Kidney (tissue), 14 donors: ENCODE data around the gene ABI3BP. TPM values are rescaled to one million over a fixed set of nuclear protein-coding genes. Genes with fewer than 3 reads are reported as not detected.

ENCODE experiments used
- DNase-seq, 5 donors: peaks; one replicate each; pipeline ENCODE4 v3.0.0-alpha.2; 2013 to 2020
- FAIRE-seq: peaks from 2 replicates; lab custom pipeline; 2012; peaks lifted over from hg19 to GRCh38; lab: Jason Lieb, UNC
- H3K27ac ChIP-seq, 2 donors: one replicate each; pipeline ENCODE4 v1.7.0; 2013; ENCODE audit warnings: low read depth in 2 of 2, low read length in 2 of 2, inconsistent platforms in 1 of 2
- H3K27me3 ChIP-seq: one replicate; pipeline ENCODE4 v1.7.1; 2013; ENCODE audit warnings: low read length, inconsistent platforms; ENCODE audit not compliant: control insufficient read depth, insufficient read depth
- H3K36me3 ChIP-seq, 3 donors: one replicate each; pipeline versions ENCODE4 v1.7.0 to v1.7.1; 2013; ENCODE audit warnings: low read length in 3 of 3, control low read depth in 1 of 3, inconsistent platforms in 1 of 3; ENCODE audit not compliant: insufficient read depth in 3 of 3, control insufficient read depth in 2 of 3
- H3K4me1 ChIP-seq, 3 donors: one replicate each; pipeline versions ENCODE4 v1.7.0 to v1.7.1; 2013; ENCODE audit warnings: low read length in 3 of 3, inconsistent platforms in 1 of 3, low read depth in 1 of 3; ENCODE audit not compliant: control insufficient read depth in 2 of 3, insufficient read depth in 2 of 3
- H3K4me3 ChIP-seq, 3 donors: one replicate each; pipeline versions ENCODE4 v1.7.0 to v1.8.1; 2013; ENCODE audit warnings: low read length in 3 of 3, control low read depth in 1 of 3, inconsistent platforms in 1 of 3
- H3K9ac ChIP-seq, 3 donors: one replicate each; pipeline versions ENCODE4 v1.7.0 to v1.7.1; 2013; ENCODE audit warnings: low read length in 3 of 3, control low read depth in 1 of 3, inconsistent platforms in 1 of 3
- H3K9me3 ChIP-seq, 3 donors: one replicate each; pipeline versions ENCODE4 v1.7.0 to v1.7.1; 2013; ENCODE audit warnings: low read length in 3 of 3, control low read depth in 1 of 3, inconsistent platforms in 1 of 3; ENCODE audit not compliant: control insufficient read depth in 2 of 3, insufficient read depth in 1 of 3
- intact Hi-C: fragments of 100-400 bp; cut with DNase I; formaldehyde crosslinking; loops from one replicate; pipeline ENCODE4 v1.11.1; 2022
- polyA plus RNA-seq: library from polyadenylated mRNA; stranded (reverse); fragments of 350-450 nt; fragmentation: Illumina TruSeq; extraction: RNeasy Lipid Tissue Mini Kit (QIAGEN cat#74804); gene quantifications from one replicate; pipeline ENCODE4 v1.2.3, GENCODE V29; 2014; ENCODE audit warnings: low read depth, low replicate concordance; ENCODE audit not compliant: insufficient read depth
- total RNA-seq: library from RNA; stranded (reverse); fragmentation: NEBNext Ultra II Directional; extraction: Animal tissue kit (Norgen Biotek cat#: 25700); gene quantifications from one replicate; pipeline ENCODE4 v1.2.1, GENCODE V29; 2021
- TF ChIP-seq, protein P1 (sequence below): IDR thresholded peaks from 3 replicates; pipeline ENCODE4 v1.5.1; 2012; ENCODE audit warnings: mild to moderate bottlenecking, moderate library complexity, borderline replicate concordance; ENCODE audit not compliant: insufficient read depth; ENCODE audit errors: extremely low read depth
- donor health status: control.
- donor health status: control.
- donor health status: control.
- donor health status: control.
- donor health status: control.
- donor health status: DM: yes; HTN: yes; CAD: no.
- donor health status: Normal renal cell carcinoma (clear cell type).

Gene ABI3BP
- total and polyA plus RNA-seq, 2 donors from 2014 or later: 7.1 to 160 TPM

DNA sequence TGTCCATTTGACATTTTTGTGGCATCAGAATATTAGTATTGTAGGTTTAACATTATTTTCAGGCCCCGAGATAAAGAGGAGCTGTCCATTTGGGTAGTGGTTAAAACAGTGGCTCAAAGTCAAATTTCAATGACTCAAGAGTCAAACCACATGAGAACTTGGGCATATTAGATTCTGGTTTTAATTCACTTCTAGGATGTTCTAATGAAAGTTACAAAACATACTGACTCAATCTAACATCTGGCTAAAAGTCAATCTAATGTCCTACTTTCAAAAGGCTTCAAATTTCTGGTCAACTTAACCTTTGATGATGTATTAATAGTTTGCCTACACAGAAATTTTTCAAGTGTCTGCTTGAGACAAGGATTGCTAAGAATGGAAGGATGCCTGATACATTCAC lies 112.4 kb downstream of the ABI3BP start:
- no peak overlapping the region for H3K27ac ChIP-seq
- no peaks in the 10 kb centered on the region for H3K27me3 ChIP-seq
- H3K4me3 ChIP-seq: no peak overlapping the region
- no peaks in the 10 kb centered on the region for H3K9me3 ChIP-seq
- no peaks in the 10 kb centered on the region for H3K36me3 ChIP-seq
- TF ChIP-seq, protein P1, sequence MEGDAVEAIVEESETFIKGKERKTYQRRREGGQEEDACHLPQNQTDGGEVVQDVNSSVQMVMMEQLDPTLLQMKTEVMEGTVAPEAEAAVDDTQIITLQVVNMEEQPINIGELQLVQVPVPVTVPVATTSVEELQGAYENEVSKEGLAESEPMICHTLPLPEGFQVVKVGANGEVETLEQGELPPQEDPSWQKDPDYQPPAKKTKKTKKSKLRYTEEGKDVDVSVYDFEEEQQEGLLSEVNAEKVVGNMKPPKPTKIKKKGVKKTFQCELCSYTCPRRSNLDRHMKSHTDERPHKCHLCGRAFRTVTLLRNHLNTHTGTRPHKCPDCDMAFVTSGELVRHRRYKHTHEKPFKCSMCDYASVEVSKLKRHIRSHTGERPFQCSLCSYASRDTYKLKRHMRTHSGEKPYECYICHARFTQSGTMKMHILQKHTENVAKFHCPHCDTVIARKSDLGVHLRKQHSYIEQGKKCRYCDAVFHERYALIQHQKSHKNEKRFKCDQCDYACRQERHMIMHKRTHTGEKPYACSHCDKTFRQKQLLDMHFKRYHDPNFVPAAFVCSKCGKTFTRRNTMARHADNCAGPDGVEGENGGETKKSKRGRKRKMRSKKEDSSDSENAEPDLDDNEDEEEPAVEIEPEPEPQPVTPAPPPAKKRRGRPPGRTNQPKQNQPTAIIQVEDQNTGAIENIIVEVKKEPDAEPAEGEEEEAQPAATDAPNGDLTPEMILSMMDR: no peak
- DNase-seq (no peak), FAIRE-seq (no peak)
- H3K9ac ChIP-seq: no peak overlapping the region
- no peaks in the 10 kb centered on the region for H3K4me1 ChIP-seq
- intact Hi-C loops: no loop called here

DNA sequence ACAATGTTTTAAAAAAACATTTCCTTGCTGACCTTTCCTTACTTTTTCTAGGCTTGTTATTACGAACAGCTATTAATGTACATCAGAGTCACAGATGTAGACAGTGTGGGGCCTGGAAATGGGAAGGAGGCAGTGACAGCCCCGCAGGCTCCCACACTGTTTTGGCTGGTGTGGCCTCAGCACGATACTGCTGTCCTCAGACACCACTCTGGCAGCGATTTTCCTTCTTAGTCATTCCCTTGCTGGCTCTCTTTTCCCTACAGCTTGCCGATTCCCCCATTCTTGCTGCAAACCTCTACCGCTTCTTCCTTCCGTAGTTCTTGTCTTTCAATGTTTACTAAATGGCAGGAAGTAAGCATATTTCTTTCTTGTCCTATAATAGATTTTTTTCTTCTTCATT lies 113.1 kb downstream of the ABI3BP start:
- no peak for DNase-seq
- peaks cover 0 to under 1% (median 0%) of the 10 kb centered on the region in 3 donors for H3K4me1 ChIP-seq
- no peak overlapping the region for H3K27ac ChIP-seq
- no peak overlapping the region for H3K4me3 ChIP-seq
- H3K27me3 ChIP-seq: no peaks in the 10 kb centered on the region
- TF ChIP-seq, protein P1: no peak
- no peak for FAIRE-seq
- no peaks in the 10 kb centered on the region for H3K36me3 ChIP-seq
- no peak overlapping the region for H3K9ac ChIP-seq
- H3K9me3 ChIP-seq: no peaks in the 10 kb centered on the region
- intact Hi-C loops: no loop called here

DNA sequence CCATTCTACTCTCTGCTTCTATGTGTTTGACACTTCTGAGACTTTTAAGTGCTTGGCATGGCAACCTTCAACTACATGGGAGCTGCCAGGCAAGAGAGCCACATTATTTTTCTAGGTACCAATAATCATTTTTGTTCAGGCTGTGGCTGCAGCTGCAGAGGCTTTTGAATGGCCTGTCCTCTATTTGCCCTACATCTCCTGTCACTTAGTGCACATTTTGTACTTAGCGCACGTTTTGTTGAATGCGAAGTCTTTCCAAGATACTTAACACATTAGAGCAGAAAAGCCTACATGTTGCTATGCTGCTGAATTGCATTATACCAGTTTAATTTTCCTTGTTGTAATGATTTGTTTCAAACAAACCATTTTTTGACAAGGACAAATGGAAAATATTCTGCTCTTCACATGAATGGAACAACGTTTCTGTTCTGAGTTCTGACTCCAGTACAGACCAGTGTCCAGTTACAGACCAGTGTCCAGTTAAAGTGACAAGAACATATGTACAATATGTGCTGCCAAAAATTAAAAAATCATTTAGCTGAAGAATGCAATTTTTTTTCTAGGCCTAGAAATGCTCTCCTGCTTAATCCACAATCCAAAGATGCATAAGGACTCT lies 113.9 kb downstream of the ABI3BP start:
- H3K4me1 ChIP-seq: peaks cover 0 to 3% (median 0%) of the 10 kb centered on the region in 3 donors
- no peaks in the 10 kb centered on the region for H3K27me3 ChIP-seq
- no peaks in the 10 kb centered on the region for H3K9me3 ChIP-seq
- no peak overlapping the region for H3K4me3 ChIP-seq
- FAIRE-seq (no peak), DNase-seq (no peak)
- H3K27ac ChIP-seq: no peak overlapping the region
- intact Hi-C loops: no loop called here
- H3K36me3 ChIP-seq: no peaks in the 10 kb centered on the region
- TF ChIP-seq, protein P1: no peak
- no peak overlapping the region for H3K9ac ChIP-seq

DNA sequence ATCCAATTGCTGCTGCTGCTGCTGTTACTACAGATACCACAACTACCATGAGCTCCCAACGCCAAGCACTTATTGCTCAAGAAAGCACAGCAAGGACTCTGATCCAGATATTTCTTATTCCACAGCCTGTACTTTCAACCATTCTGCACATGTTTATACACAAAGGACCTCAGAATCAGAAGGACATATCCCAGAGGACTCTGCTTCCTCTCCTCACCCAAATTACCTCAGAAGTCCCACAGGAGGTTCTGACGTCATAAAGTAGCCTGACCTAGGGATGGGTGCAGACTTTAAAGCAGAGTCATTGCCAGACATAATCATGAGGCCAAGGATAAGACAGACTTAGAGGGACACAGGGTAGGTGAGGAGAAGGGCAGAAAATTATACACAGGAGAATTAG lies 115.9 kb downstream of the ABI3BP start:
- H3K36me3 ChIP-seq: no peaks in the 10 kb centered on the region
- FAIRE-seq (no peak), DNase-seq (no peak)
- H3K4me3 ChIP-seq: no peak overlapping the region
- no peak overlapping the region for H3K9ac ChIP-seq
- peaks cover 0 to 3% (median 0%) of the 10 kb centered on the region in 3 donors for H3K4me1 ChIP-seq
- H3K9me3 ChIP-seq: no peaks in the 10 kb centered on the region
- TF ChIP-seq, protein P1: no peak
- intact Hi-C loops: no loop called here
- H3K27ac ChIP-seq: no peak overlapping the region
- no peaks in the 10 kb centered on the region for H3K27me3 ChIP-seq
